ENCODE results near the gene PMPCA. TPM values are rescaled to one million over a fixed set of nuclear protein-coding genes. Genes with fewer than 3 reads are reported as not detected.

PMPCA gene
- total and polyA plus RNA-seq, 4 donors, result 27.0 to 75.6 (median 41.6) TPM

DNA sequence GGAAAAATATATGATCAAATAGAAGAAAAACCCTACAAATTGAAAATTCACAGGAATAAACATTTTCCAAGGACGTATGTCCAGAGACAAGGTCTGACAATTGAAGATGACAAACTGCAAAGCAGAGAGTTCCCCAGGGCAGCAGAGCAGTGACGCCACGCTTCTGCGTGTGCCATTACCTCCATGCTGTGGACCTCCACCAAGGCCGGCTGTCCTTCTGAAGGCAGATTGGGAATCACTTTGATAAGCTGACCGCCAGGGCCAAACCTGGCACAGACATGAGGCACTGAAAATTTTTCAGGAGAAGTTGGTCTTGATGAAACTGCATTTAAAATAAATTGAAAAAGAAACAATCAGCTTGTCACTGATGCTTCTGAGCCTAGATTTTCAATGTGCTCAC, 53.8 kb downstream of the PMPCA start:
- 95% methylated on average over 6 of the region's 6 CpGs for WGBS

DNA sequence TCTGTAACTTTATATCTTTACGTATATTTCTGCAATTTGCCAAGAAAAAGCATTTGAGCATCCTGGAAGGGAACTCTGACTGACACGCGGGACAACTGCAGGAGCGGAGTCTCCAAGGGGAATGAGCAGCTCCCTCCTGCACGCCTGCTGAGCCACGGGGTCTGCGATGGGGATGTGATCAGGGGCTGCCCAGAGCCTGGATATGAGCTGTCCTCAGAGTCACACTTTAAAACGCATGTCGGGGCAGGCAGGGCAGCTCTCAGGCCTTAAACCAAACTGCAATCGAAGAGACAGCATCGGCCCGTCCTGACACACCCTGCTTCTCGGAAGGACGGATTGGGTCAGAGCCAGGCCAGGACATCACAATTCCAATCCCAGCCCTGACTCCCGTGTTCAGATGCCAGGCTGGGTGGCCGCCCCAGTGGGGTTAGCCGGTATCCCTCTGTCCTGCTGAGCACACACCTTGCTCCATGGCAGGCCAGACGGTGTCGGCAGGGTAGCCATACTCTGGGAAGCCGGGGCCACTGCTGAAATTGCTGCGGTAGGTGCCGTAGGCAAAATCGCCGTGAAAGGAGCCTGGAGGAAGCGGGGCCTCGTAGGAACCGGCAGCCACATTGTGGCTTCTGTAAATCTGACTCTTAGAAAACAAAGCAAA, 55.2 kb downstream of the PMPCA start:
- no peak for DNase-seq (ENCODE audit: low spot score)
- 93% methylated on average over 27 of the region's 27 CpGs for WGBS
- no peak overlapping the region for H3K9ac ChIP-seq (ENCODE audit: low read depth in 1 of 2, low read length in 2 of 2)
- TF ChIP-seq, protein P1, sequence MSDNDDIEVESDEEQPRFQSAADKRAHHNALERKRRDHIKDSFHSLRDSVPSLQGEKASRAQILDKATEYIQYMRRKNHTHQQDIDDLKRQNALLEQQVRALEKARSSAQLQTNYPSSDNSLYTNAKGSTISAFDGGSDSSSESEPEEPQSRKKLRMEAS (IDR thresholded peaks at IDR 0.05), result no peak
- TF ChIP-seq GABPA (IDR thresholded peaks at IDR 0.05 in 1 of 2, conservative IDR thresholded peaks at IDR 0.05 in 1 of 2) (no peak), FOXA2 (IDR thresholded peaks at IDR 0.05) (no peak), TAF1 (conservative IDR thresholded peaks at IDR 0.05) (no peak)
- H3K27ac ChIP-seq (ENCODE audit: low read depth in 1 of 2, low read length in 2 of 2), result no peak overlapping the region
- no peak overlapping the region for H3K4me3 ChIP-seq (ENCODE audit: low read depth in 1 of 3, low read length in 3 of 3)
- no peaks in the 10 kb centered on the region for H3K9me3 ChIP-seq (ENCODE audit: control insufficient read depth in 4 of 4, low read length in 3 of 4)
- H3K27me3 ChIP-seq (ENCODE audit: control insufficient read depth in 4 of 4, insufficient read depth in 4 of 4, low read length in 3 of 4), result no peaks in the 10 kb centered on the region
- H3K4me1 ChIP-seq (ENCODE audit: control insufficient read depth in 4 of 4, insufficient read depth in 4 of 4, low read length in 3 of 4), result no peaks in the 10 kb centered on the region
- H3K36me3 ChIP-seq (ENCODE audit: control insufficient read depth in 4 of 4, insufficient read depth in 3 of 4, low read depth in 1 of 4, low read length in 3 of 4), result peaks cover 51 to 96% (median 74%) of the 10 kb centered on the region in 4 donors

More for the DNA sequence above, 53.8 kb downstream of the PMPCA start:
- Histone ChIP-seq H3K27me3 (ENCODE audit: control insufficient read depth in 4 of 4, insufficient read depth in 4 of 4, low read length in 3 of 4) (no peaks in the 10 kb centered on the region), H3K27ac (ENCODE audit: low read depth in 1 of 2, low read length in 2 of 2) (no peak overlapping the region), H3K36me3 (ENCODE audit: control insufficient read depth in 4 of 4, insufficient read depth in 3 of 4, low read depth in 1 of 4, low read length in 3 of 4) (peaks cover 50 to 93% (median 74%) of the 10 kb centered on the region in 4 donors), H3K9me3 (ENCODE audit: control insufficient read depth in 4 of 4, low read length in 3 of 4) (no peaks in the 10 kb centered on the region), H3K4me3 (ENCODE audit: low read depth in 1 of 3, low read length in 3 of 3) (no peak overlapping the region), H3K4me1 (ENCODE audit: control insufficient read depth in 4 of 4, insufficient read depth in 4 of 4, low read length in 3 of 4) (no peaks in the 10 kb centered on the region), H3K9ac (ENCODE audit: low read depth in 1 of 2, low read length in 2 of 2) (no peak overlapping the region)
- TF ChIP-seq SP1 (IDR thresholded peaks at IDR 0.05) (no peak), JUND (IDR thresholded peaks at IDR 0.05) (no peak), FOXA2 (IDR thresholded peaks at IDR 0.05) (no peak), GABPA (IDR thresholded peaks at IDR 0.05 in 1 of 2, conservative IDR thresholded peaks at IDR 0.05 in 1 of 2) (no peak)
- TF ChIP-seq, protein P1 (IDR thresholded peaks at IDR 0.05), result no peak
- TF ChIP-seq, protein P2, sequence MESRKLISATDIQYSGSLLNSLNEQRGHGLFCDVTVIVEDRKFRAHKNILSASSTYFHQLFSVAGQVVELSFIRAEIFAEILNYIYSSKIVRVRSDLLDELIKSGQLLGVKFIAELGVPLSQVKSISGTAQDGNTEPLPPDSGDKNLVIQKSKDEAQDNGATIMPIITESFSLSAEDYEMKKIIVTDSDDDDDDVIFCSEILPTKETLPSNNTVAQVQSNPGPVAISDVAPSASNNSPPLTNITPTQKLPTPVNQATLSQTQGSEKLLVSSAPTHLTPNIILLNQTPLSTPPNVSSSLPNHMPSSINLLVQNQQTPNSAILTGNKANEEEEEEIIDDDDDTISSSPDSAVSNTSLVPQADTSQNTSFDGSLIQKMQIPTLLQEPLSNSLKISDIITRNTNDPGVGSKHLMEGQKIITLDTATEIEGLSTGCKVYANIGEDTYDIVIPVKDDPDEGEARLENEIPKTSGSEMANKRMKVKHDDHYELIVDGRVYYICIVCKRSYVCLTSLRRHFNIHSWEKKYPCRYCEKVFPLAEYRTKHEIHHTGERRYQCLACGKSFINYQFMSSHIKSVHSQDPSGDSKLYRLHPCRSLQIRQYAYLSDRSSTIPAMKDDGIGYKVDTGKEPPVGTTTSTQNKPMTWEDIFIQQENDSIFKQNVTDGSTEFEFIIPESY (IDR thresholded peaks at IDR 0.05), result no peak
- no peak for DNase-seq (ENCODE audit: low spot score)

DNA sequence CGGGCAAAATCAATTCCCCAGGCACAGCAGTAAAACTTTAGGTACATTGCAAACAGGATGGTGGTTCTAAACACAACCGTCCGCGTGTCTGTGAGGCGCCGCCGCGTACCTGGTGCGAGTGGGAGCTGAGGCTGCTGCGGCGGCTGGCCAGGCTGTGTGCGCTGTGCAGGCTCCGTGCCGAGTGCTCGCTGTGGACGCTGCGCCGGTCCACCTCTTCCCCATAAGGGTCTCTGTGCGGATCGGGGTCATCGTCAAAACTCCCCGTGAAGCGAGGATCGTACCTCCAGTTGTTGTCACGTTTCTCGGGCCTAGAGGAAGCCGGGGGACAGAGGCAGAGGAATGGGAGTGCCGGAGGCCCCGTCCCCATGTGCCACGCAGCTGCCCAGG, 55.7 kb downstream of the PMPCA start:
- H3K9ac ChIP-seq (ENCODE audit: low read depth in 1 of 2, low read length in 2 of 2), result no peak overlapping the region
- no peak for DNase-seq (ENCODE audit: low spot score)
- no peaks in the 10 kb centered on the region for H3K27me3 ChIP-seq (ENCODE audit: control insufficient read depth in 4 of 4, insufficient read depth in 4 of 4, low read length in 3 of 4)
- H3K36me3 ChIP-seq (ENCODE audit: control insufficient read depth in 4 of 4, insufficient read depth in 3 of 4, low read depth in 1 of 4, low read length in 3 of 4), result peaks cover 47 to 96% (median 76%) of the 10 kb centered on the region in 4 donors
- no peaks in the 10 kb centered on the region for H3K4me1 ChIP-seq (ENCODE audit: control insufficient read depth in 4 of 4, insufficient read depth in 4 of 4, low read length in 3 of 4)
- WGBS, result 96% methylated on average over 30 of the region's 30 CpGs
- no peak for TF ChIP-seq NR2F2 (IDR thresholded peaks at IDR 0.05)
- no peak overlapping the region for H3K27ac ChIP-seq (ENCODE audit: low read depth in 1 of 2, low read length in 2 of 2)
- no peak overlapping the region for H3K4me3 ChIP-seq (ENCODE audit: low read depth in 1 of 3, low read length in 3 of 3)
- no peaks in the 10 kb centered on the region for H3K9me3 ChIP-seq (ENCODE audit: control insufficient read depth in 4 of 4, low read length in 3 of 4)

DNA sequence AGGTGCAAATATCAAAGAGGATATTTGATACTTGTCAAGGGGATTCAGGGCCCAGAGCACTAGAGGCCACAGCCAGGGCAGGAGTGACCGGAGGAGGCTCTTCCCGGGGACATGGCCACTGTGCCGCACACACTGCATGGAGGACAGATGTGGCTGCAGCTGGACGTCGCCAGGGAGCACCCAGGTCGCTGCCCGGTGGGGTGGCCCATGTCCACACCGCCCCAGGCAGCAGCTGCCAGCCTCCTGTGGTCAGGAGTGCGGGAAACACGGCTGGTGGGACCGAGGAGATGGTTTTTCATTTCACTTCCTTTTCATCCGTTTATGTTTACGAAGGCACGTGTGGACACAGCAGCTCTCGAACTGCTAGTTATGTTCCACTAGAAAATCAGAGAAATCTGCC, 57.3 kb downstream of the PMPCA start:
- Histone ChIP-seq H3K9ac (ENCODE audit: low read depth in 1 of 2, low read length in 2 of 2) (no peak overlapping the region), H3K27ac (ENCODE audit: low read depth in 1 of 2, low read length in 2 of 2) (no peak overlapping the region), H3K9me3 (ENCODE audit: control insufficient read depth in 4 of 4, low read length in 3 of 4) (no peaks in the 10 kb centered on the region), H3K27me3 (ENCODE audit: control insufficient read depth in 4 of 4, insufficient read depth in 4 of 4, low read length in 3 of 4) (no peaks in the 10 kb centered on the region), H3K36me3 (ENCODE audit: control insufficient read depth in 4 of 4, insufficient read depth in 3 of 4, low read depth in 1 of 4, low read length in 3 of 4) (peaks cover 54 to 99% (median 74%) of the 10 kb centered on the region in 4 donors), H3K4me3 (ENCODE audit: low read depth in 1 of 3, low read length in 3 of 3) (no peak overlapping the region), H3K4me1 (ENCODE audit: control insufficient read depth in 4 of 4, insufficient read depth in 4 of 4, low read length in 3 of 4) (no peaks in the 10 kb centered on the region)
- 90% methylated on average over 15 of the region's 15 CpGs for WGBS
- no peak for DNase-seq (ENCODE audit: low spot score)
- TF ChIP-seq HNF4G (IDR thresholded peaks at IDR 0.05), result no peak
- TF ChIP-seq, protein P1 (IDR thresholded peaks at IDR 0.05), result no peak
- no peak for TF ChIP-seq RXRA (IDR thresholded peaks at IDR 0.05)
- no peak for TF ChIP-seq FOXA1 (IDR thresholded peaks at IDR 0.05)
- no peak for TF ChIP-seq GABPA (IDR thresholded peaks at IDR 0.05 in 1 of 2, conservative IDR thresholded peaks at IDR 0.05 in 1 of 2)
- TF ChIP-seq, protein P2 (IDR thresholded peaks at IDR 0.05), result no peak
- no peak for TF ChIP-seq RAD21 (IDR thresholded peaks at IDR 0.05)
- TF ChIP-seq SP1 (IDR thresholded peaks at IDR 0.05), result no peak
- TF ChIP-seq, protein P3, sequence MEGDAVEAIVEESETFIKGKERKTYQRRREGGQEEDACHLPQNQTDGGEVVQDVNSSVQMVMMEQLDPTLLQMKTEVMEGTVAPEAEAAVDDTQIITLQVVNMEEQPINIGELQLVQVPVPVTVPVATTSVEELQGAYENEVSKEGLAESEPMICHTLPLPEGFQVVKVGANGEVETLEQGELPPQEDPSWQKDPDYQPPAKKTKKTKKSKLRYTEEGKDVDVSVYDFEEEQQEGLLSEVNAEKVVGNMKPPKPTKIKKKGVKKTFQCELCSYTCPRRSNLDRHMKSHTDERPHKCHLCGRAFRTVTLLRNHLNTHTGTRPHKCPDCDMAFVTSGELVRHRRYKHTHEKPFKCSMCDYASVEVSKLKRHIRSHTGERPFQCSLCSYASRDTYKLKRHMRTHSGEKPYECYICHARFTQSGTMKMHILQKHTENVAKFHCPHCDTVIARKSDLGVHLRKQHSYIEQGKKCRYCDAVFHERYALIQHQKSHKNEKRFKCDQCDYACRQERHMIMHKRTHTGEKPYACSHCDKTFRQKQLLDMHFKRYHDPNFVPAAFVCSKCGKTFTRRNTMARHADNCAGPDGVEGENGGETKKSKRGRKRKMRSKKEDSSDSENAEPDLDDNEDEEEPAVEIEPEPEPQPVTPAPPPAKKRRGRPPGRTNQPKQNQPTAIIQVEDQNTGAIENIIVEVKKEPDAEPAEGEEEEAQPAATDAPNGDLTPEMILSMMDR (IDR thresholded peaks at IDR 0.05; ENCODE audit: low read depth, low read length, missing input control), result no peak
- TF ChIP-seq FOXA2 (IDR thresholded peaks at IDR 0.05), result no peak
- TF ChIP-seq EGR1 (IDR thresholded peaks at IDR 0.05; ENCODE audit: low read depth in 2 of 2), result no peak
- no peak for TF ChIP-seq JUND (IDR thresholded peaks at IDR 0.05)

Data from liver (tissue), 9 donors.